T-helper 1 cell treated with Interleukin-12 subunit alpha and Interleukin-12 subunit beta and Interleukin-4 antibody, amounts not matched to agents 30 ng/mL and 1 ng/mL, for 36 hours (primary cell): Measurements from ENCODE around the gene OR13C2. TPM values are rescaled to one million over a fixed set of nuclear protein-coding genes. Genes with fewer than 3 reads are reported as not detected.

Source experiments
- intact Hi-C: fragments of 100-400 bp; cut with micrococcal nuclease; formaldehyde crosslinking; loops from one replicate; pipeline ENCODE4 v1.15.1; 2024
- total RNA-seq: library from RNA; stranded (reverse); gene quantifications from 2 replicates; pipeline ENCODE4 v1.2.3, GENCODE V29; 2022

The OR13C2 gene
- total RNA-seq, 1 donor from 2014 or later: not detected

DNA sequence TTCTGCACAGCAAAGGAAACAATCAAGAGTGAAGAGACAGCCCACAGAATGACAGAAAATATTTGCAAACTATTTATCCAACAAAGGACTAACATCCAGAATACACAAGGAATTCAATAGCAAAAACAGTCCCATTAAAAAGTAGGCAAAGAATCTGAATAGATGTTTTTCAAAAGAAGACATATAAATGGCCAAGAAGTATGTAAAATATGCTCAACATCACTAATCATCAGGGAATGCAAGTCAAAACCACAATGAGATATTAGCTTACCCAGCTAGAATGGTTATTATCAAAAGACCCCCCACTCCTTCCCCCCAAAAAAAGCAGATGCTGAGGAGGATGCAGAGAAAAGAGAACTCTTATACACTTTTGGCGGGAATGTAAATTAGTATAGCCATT is 49.9 kb downstream of the OR13C2 start:
- intact Hi-C loops: no loop called here

Other genes starting within 250 kb of the OR13C2 start
- not detected in 2 replicates for gene OR13F1, start 101.4 kb downstream of the OR13C2 start, total RNA-seq
- not detected in 2 replicates for gene OR13C4, start 78.4 kb downstream of the OR13C2 start, total RNA-seq
- not detected in 2 replicates for gene OR13C3, start 68.8 kb downstream of the OR13C2 start, total RNA-seq
- not detected in 2 replicates for gene OR13C8, start 36.5 kb downstream of the OR13C2 start, total RNA-seq
- not detected in 2 replicates for gene OR13C5, start 6.2 kb downstream of the OR13C2 start, total RNA-seq
- not detected in 2 replicates for gene OR13C9, start 12.6 kb upstream of the OR13C2 start, total RNA-seq
- not detected in 2 replicates for gene OR13D1, start 88.9 kb upstream of the OR13C2 start, total RNA-seq
- 11.2 and 15.0 TPM in 2 replicates for gene NIPSNAP3A, start 142.1 kb upstream of the OR13C2 start, total RNA-seq
- 0.34 and 0.56 TPM in 2 replicates for gene NIPSNAP3B, start 158.5 kb upstream of the OR13C2 start, total RNA-seq